ENCODE results near the gene UNC45B. TPM values are rescaled to one million over a fixed set of nuclear protein-coding genes. Genes with fewer than 3 reads are reported as not detected.
"Not testable (repeated sequence)": the region's sequence is repeated elsewhere in the genome, so short reads cannot be mapped to it uniquely, and the experiment has no call there.

The UNC45B gene
- polyA plus RNA-seq, 4 donors, result 0.10 to 0.26 (median 0.16) TPM

GRCh38 chr17:35212668-35213067 lies 65.1 kb downstream of the UNC45B start:
- no peak for DNase-seq (ENCODE audit: low read depth in 4 of 4, low spot score in 3 of 4)

- DNase-seq (ENCODE audit: low read depth in 4 of 4, low spot score in 3 of 4), result no peak
Observed at GRCh38 chr17:35213412-35213940, 65.9 kb downstream of the UNC45B start.

- no peak for DNase-seq (ENCODE audit: low read depth in 4 of 4, low spot score in 3 of 4)
Observed at GRCh38 chr17:35214192-35214591, 66.6 kb downstream of the UNC45B start.

- DNase-seq (ENCODE audit: low read depth in 4 of 4, low spot score in 3 of 4), result no peak
Observed at GRCh38 chr17:35214631-35215273, 67.1 kb downstream of the UNC45B start.

GRCh38 chr17:35217107-35217506 lies 69.5 kb downstream of the UNC45B start:
- DNase-seq (ENCODE audit: low read depth in 4 of 4, low spot score in 3 of 4), result no peak

- DNase-seq (ENCODE audit: low read depth in 4 of 4, low spot score in 3 of 4), result no peak
Observed at GRCh38 chr17:35218915-35219314, 71.3 kb downstream of the UNC45B start.

GRCh38 chr17:35222452-35222851 lies 74.8 kb downstream of the UNC45B start:
- no peak for DNase-seq (ENCODE audit: low read depth in 4 of 4, low spot score in 3 of 4)

GRCh38 chr17:35224436-35224835 lies 76.8 kb downstream of the UNC45B start:
- no peak for DNase-seq (ENCODE audit: low read depth in 4 of 4, low spot score in 3 of 4)

- no peak for DNase-seq (ENCODE audit: low read depth in 4 of 4, low spot score in 3 of 4)
Observed at GRCh38 chr17:35227546-35227945, 79.9 kb downstream of the UNC45B start.

- DNase-seq (ENCODE audit: low read depth in 4 of 4, low spot score in 3 of 4), result no peak
Observed at GRCh38 chr17:35229638-35230037, 82.0 kb downstream of the UNC45B start.

- DNase-seq (ENCODE audit: low read depth in 4 of 4, low spot score in 3 of 4), result not testable (repeated sequence)
Observed at GRCh38 chr17:35234315-35234714, 86.7 kb downstream of the UNC45B start.

GRCh38 chr17:35235289-35235688 lies 87.7 kb downstream of the UNC45B start:
- DNase-seq (ENCODE audit: low read depth in 4 of 4, low spot score in 3 of 4), result no peak

GRCh38 chr17:35235917-35236316 lies 88.3 kb downstream of the UNC45B start:
- no peak for DNase-seq (ENCODE audit: low read depth in 4 of 4, low spot score in 3 of 4)

GRCh38 chr17:35236821-35237220 lies 89.2 kb downstream of the UNC45B start:
- DNase-seq (ENCODE audit: low read depth in 4 of 4, low spot score in 3 of 4), result no peak

GRCh38 chr17:35238821-35239220 lies 91.2 kb downstream of the UNC45B start:
- no peak for DNase-seq (ENCODE audit: low read depth in 4 of 4, low spot score in 3 of 4)

Other genes starting within 250 kb of the UNC45B start
- gene CCT6B, start 186.4 kb upstream of the UNC45B start, polyA plus RNA-seq (ENCODE audit: insufficient read length in 4 of 4), result 1 to 10 TPM; 4.6 to 4.9 (median 4.6) TPM
- 10 to 100 TPM; 25.1 to 26.6 (median 26.1) TPM for gene ZNF830, start 186.3 kb upstream of the UNC45B start, polyA plus RNA-seq (ENCODE audit: insufficient read length in 4 of 4)
- 10 to 100 TPM; 32.9 to 37.9 (median 34.3) TPM for gene LIG3, start 167.3 kb upstream of the UNC45B start, polyA plus RNA-seq (ENCODE audit: insufficient read length in 4 of 4)
- 10 to 100 TPM; 20.8 to 26.1 (median 23.2) TPM for gene RFFL, start 84.1 kb upstream of the UNC45B start, polyA plus RNA-seq (ENCODE audit: insufficient read length in 4 of 4)
- gene RAD51D, start 28.0 kb upstream of the UNC45B start, polyA plus RNA-seq (ENCODE audit: insufficient read length in 4 of 4), result 10 to 100 TPM; 10.9 to 12.9 (median 11.3) TPM
- gene FNDC8, start 26.2 kb upstream of the UNC45B start, polyA plus RNA-seq (ENCODE audit: insufficient read length in 4 of 4), result under 1 TPM in 2 of 4 donors, not detected in 2; 0.17 to 0.30 TPM
- gene NLE1, start 5.5 kb upstream of the UNC45B start, polyA plus RNA-seq (ENCODE audit: insufficient read length in 4 of 4), result 10 to 100 TPM; 15.8 to 20.8 (median 18.8) TPM
- gene SLC35G3, start 46.6 kb downstream of the UNC45B start, polyA plus RNA-seq (ENCODE audit: insufficient read length in 4 of 4), result under 1 TPM in 1 of 4 donors, not detected in 3; 0.09 TPM
- 10 to 100 TPM; 11.5 to 17.6 (median 15.3) TPM for gene SLFN5, start 95.3 kb downstream of the UNC45B start, polyA plus RNA-seq (ENCODE audit: insufficient read length in 4 of 4)
- 10 to 100 TPM; 10.7 to 15.0 (median 13.0) TPM for gene SLFN11, start 225.8 kb downstream of the UNC45B start, polyA plus RNA-seq (ENCODE audit: insufficient read length in 4 of 4)

Measured in right renal pelvis (tissue), 4 donors.